Stimulated activated CD8-positive, alpha-beta memory T cell treated with anti-CD3 and anti-CD28 coated beads, Interleukin-15, amount 100 ng/mL, for 1 hour (primary cell): ENCODE data around the gene GGA3.
A peak's percentile ranks its signal among the peaks of the same experiment; 100 is the strongest.
"Not testable (repeated sequence)": the region's sequence is repeated elsewhere in the genome, so short reads cannot be mapped to it uniquely, and the experiment has no call there.

Experiments used
- DNase-seq: peaks from one replicate; pipeline ENCODE4 v3.0.0-alpha.2; 2020; ENCODE audit warnings: low read depth

GGA3 gene

GRCh38 chr17:75261336-75262111, at the start of gene GGA3, which contains the start of gene MRPS7:
Gene GGA3 (minus strand): TSS chr17:75261606. CDS start chr17:75261587, 19 bp downstream.
Gene MRPS7 (plus strand): TSS chr17:75261879. CDS start chr17:75261901, 22 bp downstream.
- DNase-seq: peak; percentile 90

DNA sequence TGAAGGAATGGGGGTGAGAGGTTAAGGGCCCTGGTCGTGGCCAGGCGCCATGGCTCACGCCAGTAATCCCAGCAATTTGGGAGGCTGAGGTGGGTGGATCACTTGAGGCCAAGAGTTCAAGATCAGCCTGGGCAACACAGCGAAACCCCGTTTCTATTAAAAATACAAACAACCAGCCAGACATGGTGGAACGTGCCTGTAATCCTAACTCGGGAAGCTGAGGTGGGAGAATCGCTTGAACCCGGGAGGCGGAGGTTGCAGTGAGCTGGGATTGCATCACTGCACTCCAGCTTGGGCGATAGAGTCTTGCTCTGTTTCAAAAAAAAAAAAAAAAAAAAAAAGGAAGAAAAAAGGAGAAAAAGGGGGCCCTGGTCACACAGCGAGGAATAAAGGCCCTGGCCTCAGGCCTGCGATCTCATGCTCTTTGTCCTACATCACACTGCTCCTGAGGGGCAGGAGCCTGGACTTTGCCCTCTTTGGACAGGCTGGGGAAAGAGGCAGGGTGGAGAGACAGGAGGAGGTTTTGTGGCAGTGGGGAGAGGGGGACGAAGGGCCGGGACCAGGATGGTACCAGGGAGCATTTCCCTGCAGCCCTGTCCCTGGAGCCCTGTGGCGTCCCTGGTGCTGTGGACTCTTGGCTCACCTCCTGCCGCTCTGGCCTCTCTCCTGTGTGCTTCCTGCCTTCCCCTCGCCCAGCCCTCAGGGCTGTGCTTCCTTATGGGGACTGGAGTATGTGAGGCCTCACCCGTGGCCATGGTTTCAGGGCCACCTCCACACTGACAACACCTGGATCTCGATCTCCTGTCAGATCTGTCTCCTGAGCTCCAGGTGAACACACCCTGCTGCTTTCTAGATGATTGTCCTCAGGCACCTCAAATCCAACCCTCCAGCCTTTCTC, 47.6 kb upstream of the GGA3 start:
- no peak for DNase-seq

DNA sequence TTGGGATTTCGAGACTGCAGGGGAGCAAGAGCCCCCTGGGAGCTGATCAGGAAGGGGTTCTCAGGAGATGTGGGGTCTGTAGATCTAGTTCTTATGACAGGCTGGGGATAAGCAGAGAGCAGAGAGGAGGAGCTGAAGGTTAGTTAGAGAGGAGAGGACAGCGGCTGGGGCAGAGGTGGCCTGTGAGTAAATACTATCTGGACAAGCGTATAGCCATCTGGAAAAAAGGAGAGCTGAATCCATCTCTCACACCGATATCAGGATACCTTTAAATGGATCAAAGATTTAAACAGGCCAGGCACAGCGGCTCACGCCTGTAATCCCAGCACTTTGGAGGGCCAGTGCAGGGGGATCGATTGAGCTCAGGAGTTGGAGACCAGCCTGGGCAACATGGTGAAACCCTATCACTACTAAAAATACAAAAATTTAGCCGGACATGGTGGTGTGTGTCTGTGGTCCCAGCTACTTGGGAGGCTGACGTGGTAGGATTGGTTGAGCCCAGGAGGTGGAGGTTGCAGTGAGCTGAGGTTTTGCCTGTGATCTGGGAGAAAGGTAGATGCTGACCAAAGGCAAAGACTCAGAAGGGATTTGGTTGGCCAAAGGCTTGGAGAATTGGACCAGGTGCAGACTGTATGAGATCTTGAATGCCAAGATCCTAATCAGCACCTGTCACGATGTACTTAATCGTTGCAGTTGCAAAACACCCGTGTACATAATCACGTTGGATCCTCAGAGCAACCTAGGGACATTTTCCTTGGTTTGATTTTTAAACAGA, 46.7 kb upstream of the GGA3 start:
- DNase-seq: no peak

DNA sequence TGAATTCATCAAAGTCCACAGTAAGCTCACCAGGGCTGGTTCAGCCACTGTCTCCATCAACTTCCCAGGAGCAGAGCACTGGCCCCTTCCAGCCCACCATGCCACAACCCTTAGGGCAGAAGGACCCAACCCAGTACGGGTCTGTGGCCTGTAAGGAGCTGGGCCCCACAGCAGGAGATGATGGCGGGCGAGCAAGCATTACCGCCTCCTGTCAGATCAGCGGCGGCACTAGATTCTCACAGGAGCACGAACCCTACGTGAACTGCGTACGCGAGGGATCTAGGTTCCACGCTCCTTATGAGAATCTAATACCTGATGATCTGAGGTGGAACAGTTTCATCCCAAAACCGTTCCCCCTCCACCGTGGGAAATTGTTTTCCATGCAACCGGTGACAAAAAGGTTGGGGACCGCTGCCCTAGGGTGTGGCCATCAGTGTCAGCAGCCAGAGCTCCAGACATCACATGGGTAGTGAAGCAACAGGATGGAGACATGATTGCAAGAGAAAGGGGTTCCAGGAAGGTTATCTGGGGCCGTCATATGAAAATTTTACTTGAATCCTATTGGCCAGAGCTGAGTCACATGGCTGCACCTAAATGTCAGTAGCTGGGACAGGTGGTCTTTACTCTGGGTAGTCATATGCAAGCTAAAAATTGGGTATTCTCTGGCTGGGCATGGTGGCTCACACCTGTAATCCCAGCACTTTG, 40.2 kb upstream of the GGA3 start:
- no peak for DNase-seq

DNA sequence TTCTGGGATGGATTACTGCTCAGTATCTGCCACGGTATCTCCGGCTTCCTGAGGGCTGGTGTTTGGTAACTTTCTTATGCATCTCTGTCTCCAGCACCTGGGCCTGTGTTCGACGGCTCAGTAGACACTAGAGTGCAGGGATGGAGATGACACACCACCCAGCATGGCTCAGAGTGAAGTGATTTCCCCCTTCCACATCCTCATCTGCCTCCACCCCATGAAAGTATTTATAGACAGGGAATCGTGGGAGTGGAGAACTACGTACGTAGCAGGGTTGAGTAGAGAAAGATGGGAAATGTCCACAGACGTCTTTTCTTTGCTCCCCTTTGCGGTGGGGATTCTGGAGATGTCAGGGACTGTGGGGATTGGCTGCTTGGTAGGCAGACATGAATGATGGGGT, 39.6 kb upstream of the GGA3 start:
- no peak for DNase-seq

- no peak for DNase-seq
These were observed 38.9 kb upstream of the GGA3 start for GRCh38 chr17:75300280-75300679.

DNA sequence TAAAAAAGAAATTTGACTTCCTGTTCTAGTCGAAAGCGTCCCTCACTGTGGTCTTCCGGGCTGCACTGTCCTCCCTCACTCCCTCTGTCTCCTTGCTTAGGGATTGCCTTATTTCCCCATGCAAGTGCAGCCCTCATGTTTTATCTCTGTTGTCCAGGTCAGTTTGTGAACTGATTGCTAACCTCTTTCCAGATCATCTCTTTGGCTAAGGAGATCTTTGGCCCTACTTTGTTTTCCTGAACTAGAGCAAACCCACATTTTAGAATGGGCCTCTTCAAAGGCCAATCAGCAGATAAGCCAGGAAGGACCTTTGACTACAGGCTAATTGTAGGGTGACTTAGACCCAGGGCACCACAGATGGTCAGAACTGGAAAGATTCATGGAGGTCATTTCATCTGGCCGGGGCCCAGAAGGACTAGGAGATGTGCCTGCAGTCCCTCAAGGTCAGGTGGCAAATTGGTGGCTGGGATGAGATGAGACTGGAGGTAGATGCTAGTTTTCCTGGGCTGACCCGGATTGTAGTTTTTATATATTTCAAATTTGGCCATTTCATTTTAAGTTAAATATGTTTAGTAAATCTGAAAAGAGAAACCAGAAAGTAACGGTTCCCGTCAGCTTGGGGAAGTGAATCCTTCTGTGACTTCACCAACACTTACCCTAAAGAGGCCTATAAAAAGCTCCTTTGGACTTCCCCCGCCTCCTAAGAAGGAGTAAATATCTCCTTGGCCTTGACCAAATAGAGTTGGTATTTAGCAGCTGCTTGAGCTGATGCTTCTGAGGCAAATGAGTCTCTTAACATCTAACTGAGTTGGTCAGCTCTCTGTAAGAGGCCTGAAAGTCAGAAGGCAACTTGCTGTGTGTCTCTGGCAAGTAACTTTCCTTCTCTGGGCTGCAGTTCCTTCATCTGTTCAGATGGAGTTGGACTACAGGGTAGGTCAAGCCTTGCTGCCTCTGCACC, 34.1 kb upstream of the GGA3 start:
- DNase-seq: no peak

- not testable (repeated sequence) for DNase-seq
These were observed 31.5 kb upstream of the GGA3 start for GRCh38 chr17:75292810-75293448.

- peak; percentile 41 for DNase-seq
These were observed 28.5 kb upstream of the GGA3 start for GRCh38 chr17:75289832-75290337.

DNA sequence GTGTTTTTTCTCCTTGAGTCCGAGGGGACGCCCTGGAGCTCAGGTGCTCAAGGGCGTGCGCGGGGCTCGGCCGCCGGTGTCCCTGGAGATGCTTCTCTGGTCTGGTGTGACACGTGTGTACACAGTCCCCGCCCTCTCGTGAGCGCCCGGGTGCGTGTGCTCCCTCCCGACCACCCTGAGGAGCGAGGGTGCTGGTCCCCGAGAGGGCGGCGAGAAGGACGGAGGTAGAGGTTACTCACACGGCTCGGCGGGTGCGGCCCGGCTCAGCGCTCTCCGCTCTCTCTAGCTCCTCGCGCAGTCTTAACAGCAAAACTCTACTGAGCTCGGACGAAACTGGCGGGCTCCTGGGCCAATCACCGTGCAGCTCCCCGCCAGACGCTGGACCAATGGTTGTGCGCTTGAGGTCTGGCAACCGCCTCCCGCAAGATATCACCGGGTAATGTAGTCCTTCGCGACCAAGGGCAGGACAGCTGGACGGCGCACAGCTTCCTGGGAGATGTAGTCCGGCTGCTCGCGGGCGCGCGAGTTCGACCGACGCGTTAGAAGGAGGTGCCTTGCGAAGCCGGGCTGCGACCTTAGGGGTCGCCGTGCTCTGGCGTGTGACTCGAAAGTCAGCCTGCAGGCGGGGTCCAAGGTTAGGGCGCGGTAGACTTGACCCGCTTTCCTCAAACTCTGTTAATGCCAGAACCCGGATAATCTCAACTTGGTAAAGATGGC, 27.9 kb upstream of the GGA3 start, which contains the start of gene SLC25A19:
Gene SLC25A19, minus strand, starts transcription at position 319 of the 717 bp plus-strand sequence. CDS start 2,669 bp downstream, outside the sequence.
- DNase-seq: peak; percentile 92

- DNase-seq: no peak
These were observed 27.3 kb upstream of the GGA3 start for GRCh38 chr17:75288770-75289114.

- no peak for DNase-seq
These were observed 27.0 kb upstream of the GGA3 start for GRCh38 chr17:75288359-75288758.

GRCh38 chr17:75287221-75287620, 25.8 kb upstream of the GGA3 start:
- DNase-seq: no peak

DNA sequence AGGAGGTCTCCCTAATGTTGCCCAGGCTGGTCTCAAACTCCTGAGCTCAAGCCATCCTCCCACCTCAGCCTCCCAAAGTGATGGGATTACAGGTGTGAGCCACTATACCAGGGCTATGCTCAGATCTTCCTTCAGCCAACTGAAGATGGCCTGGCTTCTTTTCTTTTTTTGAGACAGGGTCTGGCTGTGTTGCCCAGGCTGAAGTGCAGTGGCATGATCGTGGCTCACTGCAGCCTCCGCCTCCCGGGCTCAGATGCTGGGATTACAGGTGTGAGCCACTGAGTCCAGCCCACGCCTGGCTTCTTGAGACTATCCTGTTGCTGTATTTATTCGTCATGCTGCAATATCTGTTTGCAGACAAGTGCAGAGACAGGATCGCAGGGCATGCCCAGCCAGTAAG, 23.7 kb upstream of the GGA3 start:
- no peak for DNase-seq

- not testable (repeated sequence) for DNase-seq
These were observed 18.8 kb upstream of the GGA3 start for GRCh38 chr17:75280189-75280588.

GRCh38 chr17:75277664-75278071, 16.3 kb upstream of the GGA3 start:
- DNase-seq: no peak

DNA sequence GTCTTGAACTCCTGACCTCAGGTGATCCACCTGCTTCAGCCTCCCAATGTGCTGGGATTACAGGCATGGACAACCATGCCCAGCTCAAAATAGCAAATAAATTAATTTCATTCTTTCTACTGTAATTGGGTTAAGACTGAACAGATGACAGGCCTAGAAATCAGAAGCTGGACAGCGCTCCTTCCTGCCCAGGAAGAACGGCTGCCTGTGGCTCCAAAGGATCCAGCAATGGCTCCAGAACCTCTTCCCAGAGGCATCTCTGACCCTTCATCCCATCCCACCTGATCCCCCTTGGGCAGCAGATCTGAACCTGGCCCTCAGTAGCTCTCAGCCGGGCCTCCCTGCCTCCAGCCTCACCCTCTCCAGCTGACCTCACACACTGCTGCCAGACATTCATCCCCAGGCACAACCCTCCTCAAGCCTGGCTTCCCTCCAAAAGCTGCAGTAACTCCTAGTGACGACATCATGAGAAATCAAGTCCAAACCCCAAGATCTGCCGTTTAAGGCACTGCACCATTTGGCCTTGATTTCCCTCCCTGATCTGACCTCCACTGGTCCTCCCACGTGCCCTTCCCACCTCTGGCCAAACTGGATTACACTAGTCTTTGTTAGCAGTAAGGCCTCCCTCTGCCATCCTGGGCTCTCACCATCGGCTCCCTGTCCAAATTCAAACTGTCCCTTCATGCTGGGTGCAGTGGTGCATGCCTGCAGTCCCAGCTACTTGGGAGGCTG, 12.7 kb upstream of the GGA3 start:
- no peak for DNase-seq

DNA sequence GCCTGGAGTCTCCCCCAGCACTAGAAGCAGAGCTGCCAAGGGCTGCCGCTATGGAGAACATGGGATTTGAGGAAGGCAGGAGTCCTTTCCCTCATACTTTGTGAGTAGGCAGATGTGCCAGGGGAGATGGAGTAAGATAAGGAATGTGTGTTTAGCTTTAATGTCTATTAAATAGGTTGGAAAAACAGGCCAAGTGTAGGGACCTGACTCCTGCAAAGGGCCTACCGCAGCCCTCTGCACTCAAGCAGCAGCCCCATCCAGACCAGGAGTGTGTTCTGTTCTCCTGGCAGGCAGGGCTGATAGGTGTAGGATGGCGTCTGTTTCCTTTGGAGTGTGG, 11.4 kb upstream of the GGA3 start:
- no peak for DNase-seq
